22Rv1 (cell line): ENCODE measurements around the gene ZNF274.
"Not testable (repeated sequence)": the region's sequence is repeated elsewhere in the genome, so short reads cannot be mapped to it uniquely, and the experiment has no call there.

ENCODE experiments used
- CTCF ChIP-seq: fragments of 450-650 bp; IDR thresholded peaks from 2 replicates; pipeline ENCODE4 v1.5.1; 2017; ENCODE audit warnings: mild to moderate bottlenecking
- ZFX ChIP-seq: fragments of 450-650 bp; IDR thresholded peaks from 2 replicates; pipeline ENCODE4 v1.6.1; 2017; ENCODE audit warnings: antibody characterized with exemption, borderline replicate concordance

DNA sequence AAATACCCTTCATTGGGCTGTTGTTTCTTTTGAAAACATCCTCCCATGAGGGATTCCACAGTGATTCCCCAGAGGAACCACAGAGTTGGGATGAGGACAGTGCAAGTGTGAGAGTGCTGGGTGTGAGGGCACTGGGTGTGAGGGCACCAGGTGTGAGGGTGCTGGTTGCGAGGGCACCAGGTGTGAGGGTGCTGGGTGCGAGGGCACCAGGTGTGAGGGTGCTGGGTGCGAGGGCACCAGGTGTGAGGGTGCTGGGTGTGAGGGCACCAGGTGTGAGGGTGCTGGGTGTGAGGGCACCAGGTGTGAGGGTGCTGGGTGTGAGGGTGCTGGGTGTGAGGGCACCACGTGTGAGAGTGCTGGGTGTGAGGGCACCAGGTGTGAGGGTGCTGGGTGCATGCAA is 75.4 kb downstream of the ZNF274 start:
- not testable (repeated sequence) for TF ChIP-seq CTCF, ZFX
